Muscle of back (tissue), 11 donors: ENCODE data around the gene TREH. TPM values are rescaled to one million over a fixed set of nuclear protein-coding genes. Genes with fewer than 3 reads are reported as not detected.

Experiments
- DNase-seq, 3 donors: peaks; one replicate each; pipeline versions ENCODE4 v3.0.0 to v3.0.0-alpha.2; 2013
- polyA plus RNA-seq, 10 donors: library from polyadenylated mRNA; unstranded; fragments of 120-200 nt; gene quantifications; one replicate each; pipeline ENCODE4 v1.2.1, GENCODE V29; 2013; ENCODE audit not compliant: insufficient read length in 10 of 10

Gene TREH
- polyA plus RNA-seq, 10 donors: 0.05 to 0.75 (median 0.27) TPM; not detected in 1

DNA sequence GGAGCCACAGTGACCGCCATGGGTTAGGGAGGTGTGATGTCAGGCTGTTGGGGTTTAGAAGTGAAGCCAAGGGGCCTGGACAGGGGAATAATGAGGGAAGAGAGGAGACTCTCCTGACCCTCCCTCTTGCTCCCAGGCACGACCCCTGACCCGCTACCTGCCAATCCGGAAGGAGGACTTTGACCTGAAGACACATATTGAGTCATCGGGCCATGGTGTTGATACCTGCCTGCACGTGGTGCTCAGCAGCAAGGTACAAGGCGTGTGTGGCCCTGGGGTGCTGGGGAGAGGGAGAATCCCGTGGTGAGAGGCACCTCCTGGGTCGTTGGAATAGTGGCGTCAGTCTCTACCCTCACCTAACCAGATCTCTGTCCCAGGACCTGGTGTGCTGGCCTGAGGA lies 29.5 kb downstream of the TREH start:
- no peak for DNase-seq

DNA sequence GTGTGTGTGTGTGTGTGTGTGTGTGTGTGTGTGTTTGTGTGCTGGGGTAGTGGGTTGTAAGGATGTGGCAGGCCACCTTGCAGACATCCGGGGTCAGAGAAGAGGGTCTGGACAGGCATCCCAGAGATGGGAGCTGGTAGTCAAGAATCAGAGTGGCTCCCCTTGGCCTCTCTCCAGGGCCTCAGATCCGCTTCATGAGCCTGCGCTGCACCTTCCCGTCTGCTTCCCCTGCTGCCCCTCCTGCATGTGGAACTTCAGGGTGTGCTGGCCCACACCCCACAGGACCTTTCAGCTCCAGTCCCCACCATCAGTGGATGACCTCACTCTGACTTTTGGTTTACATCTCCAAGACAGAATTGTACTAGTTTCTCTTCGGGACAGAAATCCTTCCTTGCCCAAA lies 31.2 kb downstream of the TREH start:
- no peak for DNase-seq

DNA sequence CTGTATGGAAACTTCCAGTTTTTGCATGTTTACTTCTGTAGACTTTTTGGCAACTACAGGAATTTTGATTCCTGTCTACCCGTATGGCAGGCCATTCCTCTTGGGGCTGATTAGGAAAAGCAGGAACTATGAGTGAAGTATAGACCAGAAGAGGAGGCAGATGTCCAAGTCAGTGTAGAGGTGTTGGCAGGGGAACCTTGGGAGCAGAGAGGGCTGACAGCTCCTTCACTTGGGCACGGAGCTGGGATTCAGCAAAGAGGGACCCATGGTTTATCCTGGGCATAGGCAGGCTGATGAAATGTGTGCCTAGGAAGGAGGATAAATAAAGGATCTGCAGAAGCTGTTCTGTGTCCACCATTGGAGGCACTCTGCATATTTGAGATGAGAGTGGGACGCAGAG lies 33.1 kb downstream of the TREH start:
- DNase-seq: no peak

DNA sequence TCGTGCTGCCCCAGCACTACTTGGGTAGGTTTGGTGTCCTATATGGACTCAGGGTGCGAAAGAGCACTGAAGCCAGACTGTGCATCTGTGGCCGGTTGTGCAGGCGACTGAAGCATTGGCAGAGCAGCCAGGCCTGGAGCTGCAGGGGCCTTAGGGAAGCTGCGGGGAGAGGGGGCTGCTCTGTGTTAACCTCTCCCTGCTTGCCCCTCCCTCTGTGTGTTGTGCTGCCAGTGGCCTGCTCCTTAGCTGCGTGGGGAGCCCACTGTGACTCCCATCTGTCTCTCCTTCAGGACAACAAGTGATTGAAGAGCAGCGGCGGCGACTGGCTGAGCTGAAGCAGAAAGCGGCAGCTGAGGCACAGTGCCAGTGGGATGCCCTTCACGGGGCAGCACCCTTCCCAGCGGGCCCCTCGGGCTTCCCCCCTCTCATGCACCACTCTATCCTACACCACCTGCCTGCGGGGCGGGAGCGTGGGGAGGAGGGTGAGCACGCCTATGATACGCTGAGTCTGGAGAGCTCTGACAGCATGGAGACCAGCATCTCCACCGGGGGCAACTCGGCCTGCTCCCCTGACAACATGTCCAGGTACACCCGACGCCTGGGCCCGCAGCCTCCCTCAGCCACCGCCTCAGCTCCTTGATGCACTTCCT lies 34.3 kb downstream of the TREH start:
- no peak for DNase-seq

DNA sequence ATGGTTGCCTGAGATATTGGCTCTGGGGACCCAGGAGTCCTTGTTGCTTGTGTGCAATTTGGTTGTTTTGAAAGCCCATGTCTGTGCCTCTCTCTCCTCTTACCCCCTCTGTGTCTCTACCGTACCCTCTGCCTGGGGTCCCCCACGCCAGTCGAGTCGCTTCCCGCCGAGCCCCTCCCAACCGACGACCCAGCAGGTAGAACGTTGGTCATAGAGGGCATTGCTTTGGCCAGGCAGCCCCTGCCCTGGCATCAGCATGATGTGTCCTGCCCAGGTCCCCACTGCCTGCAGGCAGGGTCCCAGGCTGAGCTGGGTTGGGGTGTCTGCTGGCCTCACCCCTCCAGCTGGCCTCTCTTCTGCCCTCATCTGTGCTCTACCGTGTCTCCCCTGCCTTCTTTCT lies 35.0 kb downstream of the TREH start:
- DNase-seq: no peak

DNA sequence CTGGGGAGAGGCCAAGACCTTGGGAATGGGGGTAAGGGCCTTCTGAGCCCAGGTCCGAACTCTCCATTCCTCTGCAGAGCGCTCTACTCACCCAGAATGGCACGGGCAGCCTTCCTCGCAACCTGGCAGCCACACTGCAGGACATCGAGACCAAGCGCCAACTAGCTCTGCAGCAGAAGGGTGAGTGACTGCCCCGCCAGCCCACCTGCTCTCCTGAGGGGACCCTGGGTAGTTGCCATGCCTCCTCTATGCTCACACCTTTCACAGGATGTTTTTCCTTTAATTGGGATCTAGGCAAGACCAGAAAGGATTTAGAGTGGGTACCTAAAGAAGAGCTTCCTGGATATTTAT lies 35.5 kb downstream of the TREH start:
- DNase-seq: no peak

DNA sequence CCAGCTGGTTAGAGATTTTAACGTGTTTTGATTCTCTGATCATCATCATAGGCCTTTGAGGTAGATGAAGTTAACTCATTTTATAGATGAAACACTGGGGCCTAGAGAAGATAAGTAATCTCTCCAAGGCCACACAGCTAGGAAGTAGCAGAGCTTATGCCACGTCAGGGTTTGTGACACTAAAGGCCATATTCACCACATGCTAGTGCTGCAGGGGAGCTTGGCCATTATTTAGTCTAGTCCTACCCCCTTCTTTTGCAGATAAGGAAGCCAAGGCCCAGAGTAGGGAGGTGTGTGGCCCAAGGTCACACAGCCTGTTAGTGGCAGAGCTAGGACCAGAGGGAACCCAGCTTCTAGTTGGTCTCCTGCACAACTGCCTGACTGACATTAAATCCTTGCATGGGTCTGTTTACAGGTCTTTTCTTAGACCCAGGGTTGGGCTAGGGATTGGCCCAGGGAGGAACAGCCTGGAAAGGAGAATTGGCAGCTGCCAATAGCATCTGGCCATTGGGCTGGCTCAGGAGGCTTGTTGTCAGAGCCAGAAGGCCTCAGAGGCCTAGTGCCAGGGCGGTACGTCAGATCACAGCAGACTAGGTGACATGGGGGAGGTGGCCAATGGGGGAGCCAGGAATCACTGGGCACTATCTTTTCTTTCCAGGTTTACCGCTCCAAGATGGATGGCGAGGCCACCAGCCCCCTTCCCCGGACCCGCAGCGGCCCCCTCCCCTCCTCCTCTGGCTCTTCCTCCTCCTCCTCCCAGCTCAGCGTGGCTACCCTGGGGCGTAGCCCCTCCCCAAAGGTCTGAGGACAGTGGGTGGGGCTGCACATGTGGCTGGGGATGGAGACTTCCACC lies 36.1 kb downstream of the TREH start:
- DNase-seq: no peak

DNA sequence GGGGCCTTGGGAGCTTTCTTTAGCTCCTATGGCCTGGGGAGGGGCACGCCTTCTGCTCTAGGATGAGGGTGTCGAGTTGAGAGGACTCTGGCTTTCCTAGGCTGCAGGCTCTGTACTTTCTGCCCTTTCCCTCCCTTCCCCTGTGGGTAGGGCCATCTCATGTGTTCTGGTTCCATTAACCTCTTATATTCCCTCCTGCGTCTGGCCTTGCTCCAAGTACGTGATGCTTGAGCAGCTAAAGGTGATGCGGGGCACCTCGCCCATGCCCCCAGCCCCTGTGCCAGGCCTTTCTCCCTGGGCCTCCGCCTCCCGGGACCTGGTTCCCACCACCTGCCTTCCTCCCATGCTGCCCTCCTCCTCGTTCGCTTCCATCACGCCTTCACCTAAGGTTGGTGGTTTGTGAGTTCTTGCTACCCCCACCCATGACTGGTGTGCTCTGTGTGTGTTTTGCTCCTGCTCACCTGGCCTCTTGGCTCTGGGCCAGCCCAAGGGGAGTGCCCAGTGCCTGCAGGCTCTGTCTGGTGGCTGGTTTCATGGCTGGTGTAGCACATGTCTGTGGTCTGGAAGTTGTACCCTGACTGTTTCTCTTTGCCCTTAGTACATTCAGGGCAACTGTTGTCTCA lies 37.9 kb downstream of the TREH start:
- DNase-seq: no peak

DNA sequence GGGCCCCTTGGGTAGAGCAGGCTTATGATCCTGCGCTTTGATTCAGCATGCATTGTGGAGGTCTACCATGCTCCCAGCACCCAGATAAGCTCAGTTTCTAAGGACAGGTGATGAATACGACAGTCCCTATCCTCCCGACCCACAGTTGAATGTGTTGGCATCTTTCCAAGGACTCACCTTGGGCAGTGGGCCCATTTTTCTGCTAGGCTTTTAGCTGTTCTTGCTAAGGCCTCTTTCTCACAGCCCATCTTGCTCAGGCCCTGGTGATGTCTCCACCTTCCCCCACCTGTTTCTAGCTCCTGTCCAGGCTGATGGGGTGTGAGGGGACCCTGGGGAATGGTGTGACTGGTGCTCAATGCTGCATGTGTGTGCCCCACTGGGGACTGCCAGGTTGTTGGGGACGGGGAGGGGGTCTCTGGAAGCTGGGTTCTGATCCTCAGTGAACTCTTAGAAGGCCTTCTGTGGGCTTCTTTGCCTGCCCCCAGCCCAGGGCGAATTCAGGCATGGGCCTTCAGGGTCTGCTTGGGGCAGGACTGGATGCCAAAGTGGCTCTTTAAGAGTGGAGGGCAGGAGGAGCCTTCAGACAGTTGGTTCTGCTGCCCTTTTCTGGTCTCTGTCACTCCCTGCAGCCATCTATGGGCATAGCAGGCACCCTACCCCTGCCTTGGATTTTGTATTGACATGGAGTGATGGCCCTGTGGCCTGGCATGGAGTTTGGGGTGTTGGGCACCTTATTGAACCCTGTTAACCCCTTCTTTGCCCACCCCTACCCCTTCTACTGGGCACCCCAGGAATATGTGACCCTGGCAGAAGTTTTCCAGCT lies 38.9 kb downstream of the TREH start:
- no peak for DNase-seq

DNA sequence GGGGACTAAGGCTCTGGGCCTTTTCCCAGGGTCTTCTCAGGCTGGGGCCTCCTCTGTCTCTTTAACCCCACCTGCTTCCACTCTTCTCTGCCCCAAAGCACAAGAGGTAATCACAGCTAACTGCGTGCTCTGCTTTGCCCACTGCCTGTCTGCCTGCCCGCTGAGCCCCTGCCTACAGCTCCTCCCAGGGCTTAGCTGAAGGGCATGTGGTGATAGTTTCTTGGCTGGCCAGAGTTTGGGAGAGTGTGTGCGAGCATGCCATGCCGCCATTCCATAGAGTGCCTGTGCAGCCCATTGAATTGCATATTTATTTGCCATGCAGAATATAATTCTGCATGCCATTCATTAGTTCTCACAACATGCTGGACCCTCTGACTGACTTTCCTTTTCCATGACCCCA lies 39.6 kb downstream of the TREH start:
- DNase-seq: no peak

DNA sequence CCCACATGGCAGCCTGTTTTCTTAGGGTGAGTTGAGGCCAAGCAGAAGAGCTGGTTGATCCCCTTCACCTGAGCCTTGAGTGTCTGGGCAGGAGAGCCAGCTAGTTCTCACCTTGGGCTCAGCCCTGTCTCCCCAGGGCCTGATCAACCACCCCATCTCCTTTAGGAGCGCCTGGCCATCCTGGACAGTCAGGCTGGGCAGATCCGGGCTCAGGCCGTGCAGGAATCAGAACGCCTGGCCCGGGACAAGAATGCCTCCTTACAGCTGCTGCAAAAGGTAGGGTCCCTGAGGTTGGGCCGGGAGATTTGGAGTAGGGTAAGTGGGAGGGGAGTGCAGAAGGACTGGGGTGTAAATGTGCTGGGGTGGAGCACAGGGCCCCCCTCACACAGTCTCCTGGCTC lies 40.7 kb downstream of the TREH start:
- no peak for DNase-seq

DNA sequence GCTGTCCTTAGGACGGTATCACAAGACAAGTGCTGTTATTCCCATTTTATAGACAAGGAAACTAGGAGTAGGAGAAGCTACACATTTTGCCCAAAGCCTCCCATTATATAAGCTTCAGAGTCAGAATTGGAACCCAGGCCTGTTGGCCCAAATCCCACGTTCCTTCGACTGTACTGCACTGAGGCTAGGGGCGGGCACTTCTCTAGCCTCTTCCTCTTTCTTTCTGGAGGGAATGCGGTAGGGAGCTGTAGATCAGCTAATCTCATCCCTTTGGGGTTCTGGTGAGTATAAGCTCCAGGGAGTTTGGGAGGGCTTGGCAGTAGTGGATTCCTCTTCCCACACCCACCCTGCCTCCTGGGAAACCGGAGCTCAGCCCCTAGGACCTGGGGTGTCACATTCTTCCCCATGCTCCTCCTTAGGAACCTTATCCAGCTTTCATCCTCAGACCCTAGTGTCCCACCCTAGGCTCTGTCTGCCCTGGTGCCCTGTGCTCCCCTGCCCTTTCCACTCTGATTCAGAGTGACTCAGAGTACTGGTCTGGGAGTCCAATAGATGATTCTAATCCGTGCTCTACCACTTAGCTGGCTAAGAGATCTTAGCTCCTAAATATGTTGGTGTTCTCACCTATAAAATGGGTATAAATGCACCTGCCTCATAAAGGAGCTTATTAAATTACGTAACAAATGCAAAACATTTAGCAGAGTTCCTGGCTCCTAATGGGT lies 42.7 kb downstream of the TREH start:
- DNase-seq: no peak

DNA sequence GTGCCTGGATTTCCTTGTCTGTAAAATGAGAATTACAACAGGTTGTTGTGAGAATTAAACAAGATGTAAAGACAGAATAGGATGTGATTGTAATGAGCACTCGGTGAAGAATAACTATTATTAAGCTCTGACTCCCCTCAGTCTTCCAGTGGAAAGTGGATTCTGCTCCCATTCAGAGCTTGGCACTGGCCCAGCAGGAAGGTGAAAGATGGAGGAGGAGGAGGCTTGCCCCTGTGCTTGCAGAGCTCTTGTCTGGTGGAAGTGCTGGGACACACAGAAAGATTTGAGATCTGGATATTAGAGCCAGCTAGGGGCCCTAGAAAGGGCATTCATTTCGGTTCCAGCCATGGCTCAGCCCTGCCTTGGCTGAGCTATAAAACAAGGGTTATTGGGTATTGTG lies 43.8 kb downstream of the TREH start:
- no peak for DNase-seq

DNA sequence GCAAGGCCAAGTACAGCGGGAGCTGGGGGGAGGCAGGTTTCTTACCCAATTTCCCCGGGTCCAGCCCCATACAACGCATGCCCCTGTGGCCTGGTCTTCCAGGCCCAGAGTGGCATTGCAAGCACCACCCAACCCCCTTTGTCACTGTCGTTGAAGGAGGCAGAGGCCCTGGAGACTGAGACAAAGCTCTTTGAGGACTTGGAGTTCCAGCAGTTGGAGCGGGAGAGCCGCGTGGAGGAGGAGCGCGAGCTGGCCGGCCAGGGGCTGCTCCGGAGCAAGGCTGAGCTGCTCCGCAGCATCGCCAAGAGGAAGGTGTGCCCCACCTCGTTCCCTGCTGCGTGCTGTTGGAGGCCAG lies 44.2 kb downstream of the TREH start:
- DNase-seq: peak in 1 of 3 donors; percentile 57

DNA sequence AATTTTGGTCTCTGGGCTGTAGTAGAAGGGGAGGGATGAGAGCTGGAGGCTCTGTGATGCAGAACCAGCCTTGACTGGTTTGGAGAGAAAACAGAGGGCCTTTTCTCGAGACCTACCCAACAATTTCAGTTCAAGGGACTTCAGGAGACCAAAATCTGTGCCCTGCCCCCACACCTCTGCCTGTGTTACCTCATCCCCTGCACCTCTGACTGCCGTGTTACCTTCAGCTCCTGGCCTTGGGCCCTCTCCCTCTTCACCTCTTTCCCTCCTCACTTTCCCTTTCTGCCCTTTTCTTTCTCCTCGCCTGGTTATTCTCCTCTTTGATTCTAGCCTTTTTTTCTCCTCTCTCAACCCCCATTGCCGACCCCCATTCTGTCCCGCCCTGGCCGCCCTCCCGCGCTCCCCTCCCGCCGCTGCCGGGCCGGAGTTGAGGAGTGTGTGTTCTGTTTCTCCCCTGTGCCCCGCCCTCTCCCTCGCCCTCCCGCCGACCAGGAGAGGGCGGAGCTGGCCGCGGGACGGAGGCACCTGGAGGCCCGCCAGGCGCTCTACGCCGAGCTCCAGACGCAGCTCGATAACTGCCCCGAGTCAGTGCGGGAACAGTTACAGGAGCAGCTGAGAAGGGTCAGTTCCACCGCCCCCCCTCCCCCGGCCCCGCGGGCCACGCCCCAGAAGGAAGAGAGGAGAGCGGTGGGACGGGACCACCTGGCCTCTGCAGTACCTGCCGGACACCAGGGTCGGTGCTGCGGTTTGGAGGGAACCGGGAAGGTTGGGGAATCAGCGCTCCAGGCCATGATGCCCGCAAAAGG lies 44.8 kb downstream of the TREH start:
- DNase-seq: peak; percentile 70 to 86 (median 80)

DNA sequence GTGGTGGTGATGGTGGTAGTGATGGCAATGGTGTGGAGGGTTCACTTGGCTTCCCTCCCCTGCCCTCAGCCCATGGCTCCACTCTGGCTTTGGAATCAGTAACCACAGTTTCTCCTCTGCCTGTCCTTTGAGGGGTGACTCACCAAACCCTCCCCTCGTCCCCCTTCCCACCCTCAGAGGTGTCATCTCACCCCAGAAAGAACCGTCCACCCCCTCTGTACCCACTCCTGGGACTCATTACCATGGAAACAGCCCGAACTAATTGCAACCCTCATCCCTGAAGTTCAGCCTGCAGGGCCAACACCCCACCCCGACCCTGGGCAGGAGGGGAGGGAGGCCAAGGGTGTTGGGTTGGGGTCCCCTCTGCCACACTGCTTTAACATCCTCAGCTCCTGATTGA lies 45.5 kb downstream of the TREH start:
- DNase-seq: no peak

DNA sequence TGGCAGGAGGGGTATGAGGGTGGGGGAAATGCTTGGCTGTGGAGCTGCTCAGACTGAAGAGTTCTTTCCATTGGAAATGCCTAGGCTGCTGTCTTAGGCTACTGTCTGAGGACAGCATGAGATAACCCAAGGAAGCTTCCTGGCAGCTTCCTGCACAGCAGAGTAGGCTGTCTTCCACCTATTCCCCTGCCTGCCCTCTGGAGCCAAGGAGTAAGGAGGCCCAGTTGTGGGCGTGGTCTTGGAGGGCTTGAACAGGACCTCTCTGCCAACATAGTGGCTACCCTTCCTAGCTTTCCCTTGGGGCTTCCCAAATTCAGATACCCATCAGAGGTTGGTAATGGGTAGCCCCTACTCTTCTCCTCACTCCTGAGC lies 46.1 kb downstream of the TREH start:
- no peak for DNase-seq

DNA sequence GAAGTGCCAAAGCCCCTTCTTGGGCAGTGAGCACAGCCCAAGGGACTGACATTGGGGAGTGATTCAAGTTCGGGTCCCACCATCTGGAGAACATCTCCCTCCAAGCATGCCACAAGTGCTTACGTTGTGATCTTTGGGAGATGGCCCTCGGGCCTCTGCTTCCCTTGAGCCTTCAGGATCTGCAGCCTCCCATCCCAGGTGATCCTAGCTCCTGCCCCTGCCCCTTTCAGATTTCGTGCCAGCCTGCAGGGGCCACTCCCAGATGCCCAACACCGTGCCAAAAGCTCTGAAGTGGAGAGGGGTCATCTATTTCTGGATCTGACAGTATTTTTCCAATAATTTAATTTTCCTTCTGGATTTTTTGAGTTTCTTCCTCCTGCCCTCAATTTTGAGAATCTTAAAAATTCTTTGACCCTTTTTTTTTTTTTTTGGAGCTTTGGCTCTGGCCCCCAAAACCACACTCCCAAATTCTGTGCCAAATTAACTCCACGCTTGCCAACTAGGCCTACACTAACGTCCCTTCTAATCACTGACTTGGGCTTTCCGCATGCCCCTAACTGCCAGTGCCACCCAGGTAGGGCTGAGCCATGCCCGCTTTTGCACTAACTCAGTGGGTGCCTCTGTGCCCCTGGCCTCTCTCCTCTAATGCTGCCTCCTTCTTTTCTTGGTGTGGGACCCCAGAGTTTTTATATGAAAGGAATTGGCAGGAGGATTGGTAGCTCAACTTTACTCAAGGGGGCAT lies 46.7 kb downstream of the TREH start:
- DNase-seq: no peak

DNA sequence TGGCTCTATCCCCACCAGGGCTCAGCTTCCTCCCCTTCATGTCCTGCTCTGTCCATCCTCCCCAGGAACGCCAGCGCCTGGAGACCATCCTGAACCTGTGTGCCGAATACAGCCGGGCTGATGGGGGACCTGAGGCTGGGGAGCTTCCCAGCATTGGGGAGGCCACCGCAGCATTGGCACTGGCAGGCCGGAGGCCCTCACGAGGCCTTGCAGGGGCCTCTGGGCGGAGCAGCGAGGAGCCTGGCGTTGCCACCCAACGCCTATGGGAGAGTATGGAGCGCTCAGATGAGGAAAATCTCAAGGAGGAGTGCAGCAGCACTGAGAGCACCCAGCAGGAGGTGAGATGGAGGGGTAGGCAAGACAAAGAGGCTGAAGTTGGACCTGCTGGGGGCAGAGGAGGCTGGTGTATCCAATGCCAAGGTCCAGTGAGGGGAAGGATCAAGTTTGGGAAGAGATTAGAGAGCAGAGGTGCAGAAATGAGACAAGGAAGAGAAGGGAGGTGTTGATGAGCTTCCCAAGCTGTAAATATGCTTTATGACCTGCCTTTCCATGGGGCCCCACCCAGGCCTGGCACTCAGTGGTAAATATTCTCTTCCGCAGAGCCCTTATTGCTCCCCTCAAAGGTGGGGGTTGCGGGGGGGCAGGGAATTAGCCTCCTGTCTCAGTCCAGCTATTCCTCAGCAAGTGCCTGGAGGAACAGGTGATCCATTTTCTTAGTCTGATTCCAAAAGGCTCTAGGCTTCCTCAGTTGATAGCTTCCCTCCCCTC lies 48.1 kb downstream of the TREH start:
- DNase-seq: no peak
